PC-3 (cell line): ENCODE results near the gene NAA11.

ENCODE experiments used
- CTCF ChIP-seq: fragments of 300-600 bp; sonication (generic); conservative IDR thresholded peaks from 2 replicates; pipeline ENCODE4 v1.5.1; 2017; ENCODE audit warnings: antibody characterized with exemption, low read depth, mild to moderate bottlenecking, low read length
- EZH2 ChIP-seq: fragments of 300-600 bp; sonication (generic); IDR thresholded peaks from one replicate; pipeline ENCODE4 v1.6.1; 2017; ENCODE audit warnings: antibody characterized with exemption, mild to moderate bottlenecking, low read length; ENCODE audit not compliant: unreplicated experiment
- EZH2phosphoT487 ChIP-seq: fragments of 300-600 bp; sonication (generic); IDR thresholded peaks from 2 replicates; pipeline ENCODE4 v1.6.1; 2018; ENCODE audit warnings: mild to moderate bottlenecking, antibody characterized with exemption, low read length, borderline replicate concordance

- TF ChIP-seq CTCF (no peak), EZH2phosphoT487 (no peak), EZH2 (no peak)
Observed at GRCh38 chr4:79325436-79325835, 425 bp downstream of the NAA11 start.
